Type B pancreatic cell (in vitro differentiated cells): ENCODE data around the gene WNT3A. TPM values are rescaled to one million over a fixed set of nuclear protein-coding genes. Genes with fewer than 3 reads are reported as not detected.

Source experiments
- DNase-seq: peaks from one replicate; pipeline ENCODE4 v3.0.0; 2021; ENCODE audit warnings: mixed read lengths; ENCODE audit not compliant: unreplicated experiment; ENCODE audit errors: extremely low spot score
- H3K27ac Mint-ChIP-seq: 2 replicates; pipeline ENCODE4 v1.8.0; 2021; ENCODE audit warnings: mild to moderate bottlenecking, mixed read lengths
- H3K27me3 Mint-ChIP-seq: 2 replicates; pipeline ENCODE4 v1.8.0; 2021; ENCODE audit warnings: mixed read lengths
- H3K36me3 Mint-ChIP-seq: 2 replicates; pipeline ENCODE4 v1.8.0; 2021; ENCODE audit warnings: mixed read lengths
- H3K4me1 Mint-ChIP-seq: one replicate; pipeline ENCODE4 v1.8.0; 2021; ENCODE audit warnings: mixed read lengths; ENCODE audit not compliant: unreplicated experiment
- H3K4me3 Mint-ChIP-seq: 2 replicates; pipeline ENCODE4 v1.8.0; 2021; ENCODE audit warnings: mild to moderate bottlenecking, mixed read lengths
- H3K9me3 Mint-ChIP-seq: 2 replicates; pipeline ENCODE4 v1.8.0; 2021; ENCODE audit warnings: mixed read lengths
- CTCF ChIP-seq: fragments of 200-600 bp; sonication (generic); conservative IDR thresholded peaks from 2 replicates; pipeline ENCODE4 v1.5.0; 2021; ENCODE audit warnings: antibody characterized with exemption, mild to moderate bottlenecking
- total RNA-seq: library from RNA; stranded (reverse); gene quantifications from 2 replicates; pipeline ENCODE4 v1.2.1, GENCODE V29; 2021; ENCODE audit warnings: low replicate concordance

Gene WNT3A
- total RNA-seq, 1 donor from 2014 or later = 6.4 TPM

DNA sequence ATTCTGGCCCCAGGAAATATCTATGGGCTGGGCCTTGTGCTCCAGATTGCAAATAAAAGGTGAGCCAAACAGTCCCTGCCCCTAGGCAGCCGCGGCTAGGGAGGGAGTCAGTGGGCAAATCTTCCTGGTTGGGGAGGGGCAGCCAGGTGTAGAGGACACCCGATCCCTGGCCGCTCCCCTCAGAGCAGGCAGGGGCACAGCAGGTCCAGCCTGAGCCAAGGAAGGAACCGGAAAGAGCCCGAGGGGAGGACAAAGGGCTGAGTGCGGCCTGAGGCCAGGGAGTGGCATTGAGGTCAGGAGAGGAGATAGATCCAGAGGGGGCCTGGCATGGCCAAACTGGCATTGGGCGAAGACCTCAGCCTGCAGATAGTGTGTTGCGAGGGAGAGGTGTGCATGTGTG, 39.1 kb downstream of the WNT3A start:
- peak overlapping the region; percentile 2 for H3K27ac Mint-ChIP-seq
- H3K4me1 Mint-ChIP-seq = no peaks in the 10 kb centered on the region
- peaks cover 14% of the 10 kb centered on the region for H3K27me3 Mint-ChIP-seq
- H3K9me3 Mint-ChIP-seq = no peaks in the 10 kb centered on the region
- no peak for TF ChIP-seq CTCF
- no peak for DNase-seq
- no peaks in the 10 kb centered on the region for H3K36me3 Mint-ChIP-seq
- H3K4me3 Mint-ChIP-seq = no peak overlapping the region

DNA sequence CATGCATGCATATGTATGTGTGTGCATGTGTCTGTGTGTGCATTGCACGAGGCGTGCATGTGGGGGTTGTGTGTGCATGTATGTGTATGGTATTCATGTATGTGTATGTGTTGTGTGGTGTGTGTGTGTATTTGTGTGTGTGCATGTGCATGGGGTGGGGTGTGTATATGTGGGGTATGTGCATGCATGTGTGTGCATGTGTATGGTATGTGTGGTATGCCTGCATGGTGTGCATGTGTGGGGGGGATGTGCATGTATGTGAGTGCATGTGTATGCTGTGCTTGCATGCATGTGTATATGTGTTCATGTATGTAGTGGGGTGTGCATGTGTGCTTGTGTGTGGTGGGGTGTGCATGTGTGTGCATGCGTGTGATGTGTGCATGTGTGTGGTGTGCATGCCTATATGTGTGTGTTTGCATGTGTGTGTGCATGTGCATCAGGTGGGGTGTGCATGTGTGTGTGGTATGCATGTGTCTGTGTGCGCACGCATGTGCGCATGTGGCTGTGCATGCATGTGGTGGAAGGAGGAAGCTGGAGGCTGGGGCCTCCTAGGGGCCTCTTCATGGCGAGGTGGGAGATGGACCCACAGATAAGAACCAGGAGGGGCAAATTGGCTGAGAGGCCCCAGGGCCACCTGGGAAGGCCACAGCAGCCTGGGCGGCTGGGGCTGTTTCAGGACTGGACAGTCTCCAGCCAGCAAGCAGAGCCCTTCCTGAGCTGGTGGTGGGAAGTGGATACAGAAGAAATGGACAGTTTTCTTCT, 39.8 kb downstream of the WNT3A start:
- H3K4me1 Mint-ChIP-seq = no peaks in the 10 kb centered on the region
- no peaks in the 10 kb centered on the region for H3K36me3 Mint-ChIP-seq
- no peak overlapping the region for H3K4me3 Mint-ChIP-seq
- H3K9me3 Mint-ChIP-seq = no peaks in the 10 kb centered on the region
- no peak for DNase-seq
- peak overlapping the region; percentile 2 for H3K27ac Mint-ChIP-seq
- H3K27me3 Mint-ChIP-seq = peaks cover 16% of the 10 kb centered on the region
- TF ChIP-seq CTCF = no peak

GRCh38 chr1:228047183-228047466, 40.3 kb downstream of the WNT3A start:
- H3K4me3 Mint-ChIP-seq = no peak overlapping the region
- H3K36me3 Mint-ChIP-seq = no peaks in the 10 kb centered on the region
- no peaks in the 10 kb centered on the region for H3K9me3 Mint-ChIP-seq
- no peak for DNase-seq
- no peaks in the 10 kb centered on the region for H3K4me1 Mint-ChIP-seq
- no peak overlapping the region for H3K27ac Mint-ChIP-seq
- no peak for TF ChIP-seq CTCF
- H3K27me3 Mint-ChIP-seq = peaks cover 20% of the 10 kb centered on the region

GRCh38 chr1:228048120-228048519, 41.3 kb downstream of the WNT3A start:
- no peak for TF ChIP-seq CTCF
- Mint-ChIP-seq H3K27me3 (peaks cover 28% of the 10 kb centered on the region), H3K4me1 (no peaks in the 10 kb centered on the region), H3K9me3 (no peaks in the 10 kb centered on the region), H3K4me3 (no peak overlapping the region), H3K27ac (no peak overlapping the region), H3K36me3 (no peaks in the 10 kb centered on the region)
- DNase-seq = no peak

- no peak for TF ChIP-seq CTCF
- no peaks in the 10 kb centered on the region for H3K36me3 Mint-ChIP-seq
- no peak for DNase-seq
- H3K27me3 Mint-ChIP-seq = peaks cover 35% of the 10 kb centered on the region
- no peaks in the 10 kb centered on the region for H3K9me3 Mint-ChIP-seq
- H3K4me3 Mint-ChIP-seq = no peak overlapping the region
- H3K27ac Mint-ChIP-seq = no peak overlapping the region
- no peaks in the 10 kb centered on the region for H3K4me1 Mint-ChIP-seq
These were observed 42.0 kb downstream of the WNT3A start for GRCh38 chr1:228048659-228049298.
